Right ventricle myocardium inferior (tissue), 1 donor: ENCODE measurements around the gene TRAF3IP1. TPM values are rescaled to one million over a fixed set of nuclear protein-coding genes. Genes with fewer than 3 reads are reported as not detected.
"Not testable (repeated sequence)": the region's sequence is repeated elsewhere in the genome, so short reads cannot be mapped to it uniquely, and the experiment has no call there.

Source experiments
- ATAC-seq: fragments of 200-7000 bp; cut with Tn5 transposase; one replicate; pipeline ENCODE4 v1.9.1; 2020; ENCODE audit warnings: mild to moderate bottlenecking, moderate library complexity
- DNase-seq: peaks from one replicate; pipeline ENCODE4 v3.0.0; 2021; ENCODE audit errors: missing footprints
- intact Hi-C: fragments of 100-400 bp; cut with DNase I; formaldehyde crosslinking; loops from one replicate; pipeline ENCODE4 v1.11.0; 2022
- total RNA-seq: library from RNA; stranded (reverse); fragmentation: NEBNext Ultra II Directional; extraction: Animal tissue kit (Norgen Biotek cat#: 25700); gene quantifications from one replicate; pipeline ENCODE4 v1.2.1, GENCODE V29; 2021
- donor health status: DM: no; HTN: yes; CAD: no; lungs with severe emphysema.

Gene TRAF3IP1
- total RNA-seq, 1 donor from 2014 or later, result 11.2 TPM

DNA sequence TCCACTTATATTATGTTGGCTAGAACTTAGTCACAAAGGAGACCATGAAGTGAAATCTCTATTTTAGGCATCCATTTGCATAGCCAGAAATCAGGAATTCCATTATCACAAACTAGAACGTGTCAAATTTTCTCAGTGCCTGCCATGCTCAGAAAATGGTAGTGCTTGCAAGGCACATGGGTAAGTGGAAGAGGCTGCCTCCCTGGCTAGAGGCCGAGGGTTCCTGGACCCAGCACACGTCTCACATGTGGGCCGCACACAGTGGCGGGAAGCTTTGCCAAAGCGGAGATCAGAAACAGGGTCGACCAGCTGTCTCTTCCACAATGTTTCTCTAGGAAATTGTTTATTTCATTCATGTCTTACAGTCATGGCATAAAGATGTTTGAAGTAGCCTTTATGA lies 42.3 kb downstream of the TRAF3IP1 start:
- intact Hi-C loops, result no loop called here
- DNase-seq, result no peak
- ATAC-seq, result no peak

- no peak for ATAC-seq
- intact Hi-C loops, result loop anchor here (1.0 to 2.0 kb wide), 2 partner anchors 94 to 415 kb away; no protein-coding TSS in a partner anchor
- DNase-seq, result no peak
Measured at GRCh38 chr2:238369591-238370040, 49.3 kb downstream of the TRAF3IP1 start.

GRCh38 chr2:238370094-238370822 lies 49.9 kb downstream of the TRAF3IP1 start:
- ATAC-seq (peak; percentile 42), DNase-seq (no peak)
- intact Hi-C loops, result loop anchor here (1.0 to 2.0 kb wide), 2 partner anchors 93 to 415 kb away; no protein-coding TSS in a partner anchor

GRCh38 chr2:238370823-238371372 lies 50.6 kb downstream of the TRAF3IP1 start:
- ATAC-seq (peak; percentile 93), DNase-seq (no peak)
- intact Hi-C loops, result loop anchor here (1.0 to 2.0 kb wide), 2 partner anchors 92 to 414 kb away; no protein-coding TSS in a partner anchor

DNA sequence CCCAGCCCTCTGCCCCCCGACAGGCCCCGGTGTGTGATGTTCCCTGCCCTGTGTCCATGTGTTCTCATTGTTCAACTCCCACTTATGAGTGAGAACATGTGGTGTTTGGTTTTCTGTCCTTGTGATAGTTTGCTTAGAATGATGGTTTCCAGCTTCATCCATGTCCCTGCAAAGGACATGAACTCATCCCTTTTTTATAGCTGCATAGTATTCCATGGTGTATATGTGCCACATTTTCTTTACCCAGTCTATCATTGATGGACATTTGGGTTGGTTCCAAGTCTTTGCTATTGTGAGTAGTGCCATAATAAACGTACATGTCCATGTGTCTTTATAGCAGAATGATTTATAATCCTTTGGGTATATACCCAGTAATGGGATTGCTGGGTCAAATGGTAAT lies 52.0 kb downstream of the TRAF3IP1 start:
- intact Hi-C loops, DNase-seq, ATAC-seq: not testable (repeated sequence)

DNA sequence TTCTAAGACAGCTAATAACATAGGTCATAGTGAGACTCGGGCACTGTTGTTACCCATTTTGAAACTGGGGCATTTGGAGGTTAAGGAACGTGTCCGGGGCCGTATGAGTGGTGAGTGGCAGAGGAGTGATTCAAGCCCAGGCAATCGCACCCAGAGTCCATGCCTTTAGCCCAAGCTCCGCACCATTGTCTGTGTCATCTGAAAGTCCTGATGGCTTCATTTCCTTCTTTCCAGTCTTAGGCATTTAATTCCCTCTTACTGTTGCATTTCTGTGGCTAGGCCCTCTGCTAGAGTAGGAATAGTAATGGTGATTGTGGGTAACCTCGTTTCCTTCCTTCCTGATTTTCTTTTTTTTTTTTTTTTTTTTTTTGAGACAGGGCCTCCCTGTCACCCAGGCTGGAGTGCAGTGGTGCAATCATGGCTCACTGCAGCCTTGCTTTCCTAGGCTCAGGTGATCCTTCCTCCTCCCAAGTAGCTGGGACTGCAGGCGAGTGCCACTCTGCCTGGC lies 56.6 kb downstream of the TRAF3IP1 start:
- ATAC-seq (peak; percentile 45), DNase-seq (no peak)
- intact Hi-C loops, result loop anchor here (5.0 kb wide), 2 partner anchors 75 to 225 kb away; no protein-coding TSS in a partner anchor

DNA sequence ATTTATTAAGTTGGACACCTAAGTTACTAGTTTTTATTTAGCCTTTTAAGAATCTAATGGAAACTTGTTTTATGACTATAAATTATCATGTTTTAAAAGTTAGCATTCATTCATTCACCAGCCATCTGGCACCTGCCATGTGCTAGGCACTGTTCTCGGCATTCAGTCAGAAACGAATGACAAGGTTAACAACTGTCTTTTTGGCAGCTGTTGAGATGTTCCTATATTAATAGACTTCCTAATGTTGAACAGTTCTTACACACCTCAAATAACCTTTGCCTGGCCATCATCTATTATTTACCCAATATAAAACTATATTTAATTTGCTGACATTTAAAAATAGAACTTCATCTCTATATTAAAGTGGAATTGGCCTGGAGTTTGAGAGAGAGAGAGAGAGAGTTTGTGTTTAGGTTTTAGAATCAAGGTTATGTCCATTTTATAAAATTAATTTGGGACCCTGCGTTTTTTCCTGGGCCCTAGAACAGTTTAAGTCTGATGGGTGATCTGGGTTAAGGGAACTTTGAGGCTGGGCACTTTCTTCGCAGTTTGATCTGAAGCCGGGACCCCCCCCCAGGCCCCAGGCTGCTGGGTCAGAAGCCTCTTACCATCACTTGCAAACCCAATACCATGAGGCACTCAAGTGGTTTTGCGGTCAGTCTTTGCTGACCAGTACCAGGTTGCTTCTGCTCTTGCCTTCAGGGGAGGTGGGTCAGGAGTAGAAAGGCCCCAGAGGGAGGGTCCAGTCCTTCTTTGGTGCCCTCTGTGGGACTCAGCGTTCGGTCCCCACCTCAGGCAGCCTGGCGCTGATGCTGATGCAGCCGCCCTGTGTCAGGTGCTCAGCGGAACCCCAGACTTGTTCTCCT lies 58.1 kb downstream of the TRAF3IP1 start:
- DNase-seq (no peak), ATAC-seq (peak; percentile 87)
- intact Hi-C loops, result loop anchor here (5.0 kb wide), 2 partner anchors 74 to 224 kb away; no protein-coding TSS in a partner anchor

GRCh38 chr2:238379096-238379810 lies 58.9 kb downstream of the TRAF3IP1 start:
- DNase-seq, result no peak
- ATAC-seq, result no peak
- intact Hi-C loops, result loop anchor here (5.0 kb wide), 2 partner anchors 73 to 223 kb away; no protein-coding TSS in a partner anchor

- DNase-seq, result no peak
- intact Hi-C loops, result no loop called here
- ATAC-seq, result no peak
Measured at GRCh38 chr2:238380336-238380735, 60.0 kb downstream of the TRAF3IP1 start.

GRCh38 chr2:238380785-238381184 lies 60.5 kb downstream of the TRAF3IP1 start:
- no peak for ATAC-seq
- intact Hi-C loops, result no loop called here
- DNase-seq, result no peak

GRCh38 chr2:238381341-238382115 lies 61.2 kb downstream of the TRAF3IP1 start:
- no peak for DNase-seq
- ATAC-seq, result no peak
- intact Hi-C loops, result no loop called here

DNA sequence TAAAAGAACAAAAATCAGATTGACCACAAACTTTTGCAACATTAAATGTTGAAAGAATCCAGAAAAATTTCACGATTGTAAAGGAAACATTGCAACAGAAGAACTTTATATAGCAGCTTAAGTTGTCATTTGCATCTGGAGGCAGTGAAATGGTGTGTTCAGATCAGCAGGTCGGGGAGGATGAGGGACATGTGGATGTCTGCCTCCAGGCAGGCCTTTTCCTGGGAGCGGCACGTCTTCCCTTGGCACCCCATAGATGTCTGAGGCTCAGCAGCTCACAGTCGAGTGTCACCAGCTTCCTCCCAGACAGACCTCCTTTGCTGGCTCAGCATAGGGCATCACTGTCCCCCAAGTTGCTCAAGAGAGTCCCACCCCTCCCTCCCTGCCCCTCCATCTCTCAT lies 62.1 kb downstream of the TRAF3IP1 start:
- no peak for ATAC-seq
- intact Hi-C loops, result no loop called here
- DNase-seq, result no peak

DNA sequence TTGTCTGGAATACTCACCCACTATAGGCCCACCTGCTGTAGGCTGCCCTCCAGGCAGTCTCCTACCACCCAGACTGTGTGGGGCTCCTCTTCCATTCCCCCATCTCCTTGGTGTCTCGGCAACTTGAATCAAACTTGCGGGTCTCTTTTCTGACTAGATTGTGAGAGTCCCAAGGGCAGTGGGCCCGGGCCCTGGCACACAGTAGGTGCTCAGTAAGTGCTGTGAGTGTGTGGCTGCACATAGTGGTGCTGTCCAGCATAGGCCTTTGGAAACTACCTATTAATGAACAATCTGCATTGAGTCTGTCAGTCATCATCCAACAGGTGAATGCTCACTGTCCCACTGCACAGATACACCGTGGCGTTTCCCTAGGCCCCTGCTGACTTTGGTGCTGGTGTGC lies 62.8 kb downstream of the TRAF3IP1 start:
- DNase-seq, result no peak
- intact Hi-C loops, result no loop called here
- no peak for ATAC-seq

GRCh38 chr2:238383743-238384380 lies 63.5 kb downstream of the TRAF3IP1 start:
- DNase-seq (no peak), ATAC-seq (no peak)
- intact Hi-C loops, result no loop called here

DNA sequence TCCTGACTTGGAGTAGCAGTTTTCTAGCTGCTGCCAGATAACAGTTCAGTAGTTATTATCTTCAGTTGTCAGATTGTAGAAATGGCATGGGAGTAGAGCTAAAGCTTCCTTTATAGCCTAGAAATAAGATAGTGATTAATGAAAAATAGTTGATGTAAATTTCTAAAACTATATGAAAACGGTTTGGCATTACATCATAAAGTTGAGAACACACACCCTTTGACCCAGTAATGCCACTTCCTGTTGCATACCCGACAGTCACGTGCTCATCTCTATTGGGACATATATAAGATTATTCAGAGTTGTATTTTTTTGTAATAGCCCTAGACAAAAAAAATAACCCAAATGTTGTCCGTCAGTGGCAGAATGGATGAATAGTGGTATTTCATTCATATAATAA lies 67.0 kb downstream of the TRAF3IP1 start:
- ATAC-seq, result no peak
- DNase-seq, result no peak
- intact Hi-C loops, result no loop called here

DNA sequence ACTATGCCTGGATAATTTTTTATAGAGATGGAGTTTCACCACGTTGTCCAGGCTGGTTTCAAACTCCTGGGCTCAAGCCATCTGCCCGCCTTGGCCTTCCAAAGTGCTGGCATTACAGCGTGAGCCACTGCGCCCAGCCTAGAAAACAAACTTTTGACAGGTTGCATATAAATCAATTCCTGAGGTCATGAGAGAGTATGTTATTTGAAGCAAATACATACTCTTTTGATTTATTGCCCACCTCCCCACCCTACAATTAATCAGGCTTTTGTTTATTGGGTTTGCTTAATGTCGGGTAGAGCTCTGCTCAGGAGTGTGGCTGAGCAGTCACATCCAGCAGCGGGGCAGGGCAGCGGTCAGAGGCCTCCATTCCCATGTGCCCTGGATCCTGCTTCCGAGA lies 68.5 kb downstream of the TRAF3IP1 start:
- intact Hi-C loops, result no loop called here
- DNase-seq, result no peak
- no peak for ATAC-seq

DNA sequence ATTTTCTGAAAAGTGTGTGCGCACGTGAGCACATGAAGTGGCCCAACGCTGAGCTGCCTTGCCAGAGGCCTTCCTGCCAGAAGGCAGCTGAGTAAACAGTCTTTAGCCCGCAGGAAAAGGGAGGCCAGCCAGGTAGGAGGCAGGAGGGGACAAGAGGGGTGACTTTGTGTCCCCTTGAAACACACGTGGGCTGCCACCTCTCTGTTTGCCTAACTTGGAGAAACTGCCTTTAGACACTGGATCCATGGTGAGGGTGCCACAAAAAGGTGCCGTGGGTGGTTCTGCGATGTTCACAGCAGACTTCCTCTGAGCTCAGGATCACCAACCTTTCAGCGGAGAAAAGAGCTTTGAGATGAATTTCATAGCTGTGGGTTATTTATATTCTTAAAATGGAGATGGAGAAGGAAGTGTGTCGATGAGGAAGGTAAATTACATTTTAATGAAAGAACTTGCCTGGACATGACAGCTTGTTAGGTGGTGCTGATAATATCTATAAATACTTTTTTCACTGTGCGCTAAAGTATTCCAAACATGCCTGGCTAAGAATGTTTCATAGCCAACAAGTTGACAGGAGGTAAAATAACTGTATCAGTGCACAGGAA lies 69.8 kb downstream of the TRAF3IP1 start:
- ATAC-seq (peak; percentile 77), DNase-seq (no peak)
- intact Hi-C loops, result no loop called here
